ENCODE measurements around the gene PTPRD. TPM values are rescaled to one million over a fixed set of nuclear protein-coding genes. Genes with fewer than 3 reads are reported as not detected.

Gene PTPRD
- total and polyA plus RNA-seq, 2 of the 4 experiments (the other 2 are of a cell fraction): 0.07 to 0.18 TPM

DNA sequence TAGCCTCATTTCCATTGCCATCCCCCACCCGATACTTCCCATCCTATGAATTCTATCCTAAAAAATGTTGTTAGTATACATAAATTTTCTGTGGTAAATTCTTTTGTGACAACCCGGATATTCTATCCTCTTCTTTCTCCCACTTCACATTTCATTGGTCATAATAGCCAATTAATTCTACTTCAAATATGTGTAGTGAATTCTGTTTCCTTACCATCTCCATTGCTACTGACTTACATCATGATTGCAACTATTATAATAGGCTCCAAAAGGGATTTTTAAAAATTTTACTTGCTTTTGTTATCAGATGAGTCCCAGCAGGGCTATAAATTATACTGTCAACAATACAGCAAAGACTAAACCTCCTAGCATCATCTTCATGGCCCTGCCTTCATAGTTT, 1326.8 kb downstream of the PTPRD start:
- no peaks in the 10 kb centered on the region; the same call in 1 of the 2 replicates for H3K9me3 ChIP-seq (ENCODE audit: control insufficient read depth, insufficient read depth, low read length)
- H3K56ac ChIP-seq (ENCODE audit: extremely low read depth, insufficient read depth, low read length): no peak overlapping the region
- intact Hi-C loops (cut with micrococcal nuclease): no loop called here
- no peak overlapping the region for H3K27ac ChIP-seq (ENCODE audit: insufficient read depth, low read length)
- no peak overlapping the region for H2BK5ac ChIP-seq (ENCODE audit: low read depth, low read length, poor library complexity, severe bottlenecking)
- H2BK15ac ChIP-seq (ENCODE audit: low read depth, low read length): no peak overlapping the region
- no peaks in the 10 kb centered on the region for H3K79me1 ChIP-seq (ENCODE audit: low read depth in 1 of 2, low read length in 2 of 2)
- no peak for TF ChIP-seq FOS (IDR thresholded peaks at IDR 0.05; ENCODE audit: low read depth, low read length)
- no peak for TF ChIP-seq SMC3 (IDR thresholded peaks at IDR 0.05; ENCODE audit: low read depth, low read length)
- TF ChIP-seq NFE2L2 (IDR thresholded peaks at IDR 0.05; ENCODE audit: low read depth, low read length): no peak
- TF ChIP-seq MAFK (IDR thresholded peaks at IDR 0.05; ENCODE audit: low read depth, low read length): no peak
- TF ChIP-seq MAZ (IDR thresholded peaks at IDR 0.05; ENCODE audit: borderline replicate concordance, low read depth, low read length): no peak
- TF ChIP-seq, protein P1, sequence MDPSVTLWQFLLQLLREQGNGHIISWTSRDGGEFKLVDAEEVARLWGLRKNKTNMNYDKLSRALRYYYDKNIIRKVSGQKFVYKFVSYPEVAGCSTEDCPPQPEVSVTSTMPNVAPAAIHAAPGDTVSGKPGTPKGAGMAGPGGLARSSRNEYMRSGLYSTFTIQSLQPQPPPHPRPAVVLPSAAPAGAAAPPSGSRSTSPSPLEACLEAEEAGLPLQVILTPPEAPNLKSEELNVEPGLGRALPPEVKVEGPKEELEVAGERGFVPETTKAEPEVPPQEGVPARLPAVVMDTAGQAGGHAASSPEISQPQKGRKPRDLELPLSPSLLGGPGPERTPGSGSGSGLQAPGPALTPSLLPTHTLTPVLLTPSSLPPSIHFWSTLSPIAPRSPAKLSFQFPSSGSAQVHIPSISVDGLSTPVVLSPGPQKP (IDR thresholded peaks at IDR 0.05; ENCODE audit: borderline replicate concordance, low read depth, low read length): no peak
- TF ChIP-seq MXI1 (IDR thresholded peaks at IDR 0.05; ENCODE audit: borderline replicate concordance, low read depth, low read length): no peak
- TF ChIP-seq POLR2A (IDR thresholded peaks at IDR 0.05; ENCODE audit: low read depth, low read length): no peak
- TF ChIP-seq USF2 (IDR thresholded peaks at IDR 0.05; ENCODE audit: low read depth, low read length): no peak
- TF ChIP-seq RCOR1 (IDR thresholded peaks at IDR 0.05; ENCODE audit: insufficient replicate concordance, low read length): no peak
- no peak for TF ChIP-seq RFX5 (IDR thresholded peaks at IDR 0.05; ENCODE audit: low read depth, low read length)
- no peak for TF ChIP-seq CTCF (conservative IDR thresholded peaks at IDR 0.05; ENCODE audit: low read depth, low read length)
- no peak for TF ChIP-seq BHLHE40 (IDR thresholded peaks at IDR 0.05; ENCODE audit: low read depth, low read length)
- TF ChIP-seq RAD21 (IDR thresholded peaks at IDR 0.05; ENCODE audit: low read length): no peak
- WGBS, 2 experiments (ENCODE audit: extremely low coverage in 2 of 2, insufficient read length in 1 of 2): no CpG with 5 or more reads among the region's 2 CpGs
- POLR2A ChIA-PET (ENCODE audit: unreplicated experiment): no interaction called here
- no peak overlapping the region for H4K5ac ChIP-seq (ENCODE audit: low read depth, low read length)
- H3K9me1 ChIP-seq (ENCODE audit: insufficient read depth, low read length): no peaks in the 10 kb centered on the region
- H4K20me1 ChIP-seq (ENCODE audit: insufficient read depth, low read length): no peaks in the 10 kb centered on the region
- H2AK5ac ChIP-seq (ENCODE audit: low read depth, low read length): no peak overlapping the region
- no peak overlapping the region for H3K9ac ChIP-seq (ENCODE audit: low read depth, low read length)
- H3K4me3 ChIP-seq (ENCODE audit: insufficient read depth, low read depth, low read length): no peak overlapping the region
- ATAC-seq (ENCODE audit: low read depth) (no peak), DNase-seq (no peak)
- no peak overlapping the region for H4K8ac ChIP-seq (ENCODE audit: low read depth in 2 of 2, low read length in 2 of 2)
- H2AK9ac ChIP-seq (replicated peaks; ENCODE audit: low read depth, low read length, poor library complexity): no peak overlapping the region
- H3K4me2 ChIP-seq (ENCODE audit: low read depth, low read length): no peak overlapping the region
- H2BK120ac ChIP-seq (ENCODE audit: low read depth, low read length): no peak overlapping the region
- H3K36me3 ChIP-seq (ENCODE audit: control insufficient read depth, insufficient read depth, low read length): no peaks in the 10 kb centered on the region
- no peak overlapping the region for H3K18ac ChIP-seq (ENCODE audit: low read depth, low read length)
- in situ Hi-C loops (cut with MboI; ENCODE audit: low sequenced_read_pairs): no loop called here
- CTCF ChIA-PET: no interaction called here
- H3K14ac ChIP-seq (replicated peaks; ENCODE audit: low read depth, low read length): no peak overlapping the region
- H3K4ac ChIP-seq (ENCODE audit: low read depth, low read length): no peak overlapping the region
- H3K23ac ChIP-seq (ENCODE audit: low read depth, low read length): no peak overlapping the region
- H2AFZ ChIP-seq (replicated peaks; ENCODE audit: low read length, poor library complexity): no peak overlapping the region
- H4K91ac ChIP-seq (ENCODE audit: insufficient read depth, low read depth, low read length): no peak overlapping the region
- no peaks in the 10 kb centered on the region for H3K4me1 ChIP-seq (ENCODE audit: control insufficient read depth, insufficient read depth, low read length)
- no peaks in the 10 kb centered on the region for H3K27me3 ChIP-seq (ENCODE audit: control insufficient read depth, insufficient read depth, low read length)
- BruUV-seq (replicated peaks): no TSS peak
- dilution Hi-C loops (cut with HindIII; ENCODE audit: low sequenced_read_pairs, unreplicated experiment): no loop called here
- H2BK20ac ChIP-seq (ENCODE audit: low read depth, low read length): no peak overlapping the region
